NCI-H524 (cell line): ENCODE data around the gene ITPRID1.

ENCODE experiments used
- DNase-seq, 2 experiments: peaks; one replicate each; lab custom pipeline; 2025; lab: John Stamatoyannopoulos, UW

The ITPRID1 gene

GRCh38 chr7:31513790-31514189 is at the start of gene ITPRID1:
Gene ITPRID1, plus strand, starts transcription at chr7:31514090. Its CDS starts 38,935 bp downstream, at chr7:31553025.
- DNase-seq, result no peak

DNA sequence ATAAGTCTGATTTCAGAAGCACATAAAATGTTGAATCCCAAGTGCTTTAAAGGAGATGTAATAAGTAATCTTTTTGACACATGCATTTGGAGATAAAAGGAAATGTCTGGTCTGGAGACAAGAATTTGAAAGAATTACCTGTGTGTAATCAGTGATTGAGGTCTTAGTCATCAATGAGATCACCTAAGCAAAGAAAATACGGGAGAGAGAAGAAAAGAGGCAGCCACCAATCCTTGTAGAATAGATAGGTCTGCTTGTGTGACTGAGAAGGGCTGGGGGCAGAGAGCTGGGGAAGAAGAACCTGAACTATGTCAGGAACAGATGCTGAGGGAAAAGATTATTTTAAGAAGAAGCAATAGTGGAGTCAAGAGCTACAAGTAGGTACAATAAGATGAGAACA is 49.3 kb upstream of the ITPRID1 start:
- DNase-seq, result no peak

- DNase-seq, result no peak
These were observed 48.6 kb upstream of the ITPRID1 start for GRCh38 chr7:31465285-31465684.

GRCh38 chr7:31466036-31466435 is 47.9 kb upstream of the ITPRID1 start:
- no peak for DNase-seq

GRCh38 chr7:31470883-31471282 is 43.0 kb upstream of the ITPRID1 start:
- peak in 1 of 2 experiments; percentile 34 for DNase-seq

GRCh38 chr7:31475368-31475767 is 38.5 kb upstream of the ITPRID1 start:
- DNase-seq, result no peak

DNA sequence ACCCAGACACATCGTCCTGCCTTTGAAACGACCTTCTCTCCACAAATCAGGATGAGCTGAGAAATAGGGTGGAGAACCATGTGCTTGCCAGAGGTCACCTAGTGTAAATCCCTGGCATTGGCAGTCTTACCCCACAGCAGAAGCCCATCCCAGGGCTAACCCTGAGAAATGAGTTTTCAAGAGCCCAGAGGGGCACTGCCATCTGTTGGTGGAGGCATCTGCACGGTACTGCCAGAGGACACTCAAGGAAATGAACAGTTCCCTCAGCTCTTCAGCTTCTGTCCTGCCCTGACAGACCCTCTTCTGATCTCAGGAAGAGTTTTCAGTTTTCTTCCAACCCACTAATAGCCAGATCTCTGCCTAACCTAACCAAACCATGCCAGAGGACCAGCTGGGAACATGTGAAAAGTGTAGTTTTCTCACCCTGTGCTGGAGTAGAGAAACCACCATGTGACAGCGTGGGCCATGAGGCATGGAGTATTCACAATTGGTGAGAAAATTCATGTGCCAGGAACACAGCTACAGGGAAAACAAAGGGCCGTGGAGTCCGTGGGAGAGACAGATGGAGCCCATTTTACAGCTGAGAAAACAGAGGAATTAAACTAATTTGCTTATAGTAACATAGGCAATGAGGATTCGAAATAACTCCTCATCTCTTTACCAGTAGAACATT is 37.7 kb upstream of the ITPRID1 start:
- DNase-seq, result peak; percentile 18 to 81

DNA sequence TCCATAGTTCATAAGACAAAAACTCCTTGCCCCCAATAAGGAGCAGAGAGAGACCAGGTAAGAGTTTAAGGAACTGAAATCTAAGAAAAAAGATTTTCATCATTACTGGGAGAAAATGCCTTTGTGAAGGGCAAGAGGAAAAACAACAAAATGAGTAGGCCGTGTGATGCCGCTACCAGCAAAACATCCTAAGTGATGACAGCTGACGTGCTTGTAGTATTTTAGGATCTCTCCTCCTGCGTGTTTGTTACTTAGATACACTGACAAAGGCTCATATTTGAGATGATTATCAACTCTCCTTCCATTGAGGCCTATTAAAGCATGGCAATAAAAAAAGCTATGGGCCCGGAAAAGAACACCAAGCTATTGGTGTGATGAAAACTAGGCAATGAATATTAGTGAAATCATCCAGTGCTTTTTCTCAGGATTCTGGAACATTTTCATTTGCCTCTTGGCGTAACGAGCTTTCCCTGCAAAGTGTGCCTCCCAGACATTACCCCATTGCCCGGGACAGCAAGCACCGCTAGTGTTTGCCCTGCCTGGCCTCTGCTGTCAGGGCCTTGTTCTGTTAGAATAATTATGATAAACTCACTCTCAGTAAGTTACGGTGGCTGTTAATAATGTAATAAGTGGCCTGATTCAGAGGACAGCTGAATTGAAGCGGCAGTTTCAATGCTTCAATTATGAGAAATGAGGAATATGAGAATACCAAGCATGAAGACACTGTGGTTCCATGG is 36.8 kb upstream of the ITPRID1 start:
- DNase-seq, result no peak

GRCh38 chr7:31478018-31478417 is 35.9 kb upstream of the ITPRID1 start:
- no peak for DNase-seq

DNA sequence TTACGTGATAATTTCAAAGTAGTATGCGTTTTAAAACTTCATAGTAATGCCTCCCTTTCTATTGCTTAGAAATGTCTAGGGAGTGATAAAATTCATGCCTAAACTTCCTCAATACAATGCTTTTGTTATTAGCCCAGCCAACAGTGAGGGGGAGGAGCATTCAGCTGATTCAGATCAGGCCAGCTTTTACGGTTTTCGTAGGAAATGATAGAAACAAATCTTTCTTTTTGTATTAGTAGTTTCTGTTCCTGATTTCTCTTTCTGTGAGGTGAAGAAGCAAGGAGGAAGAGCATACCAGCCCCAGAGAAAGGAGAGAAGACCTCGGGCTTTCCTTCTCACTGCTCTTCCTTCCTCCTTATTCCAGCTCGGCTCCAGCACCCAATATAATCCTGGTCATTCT is 35.2 kb upstream of the ITPRID1 start:
- no peak for DNase-seq

- DNase-seq, result no peak
These were observed 26.8 kb upstream of the ITPRID1 start for GRCh38 chr7:31487071-31487470.

- no peak for DNase-seq
These were observed 26.4 kb upstream of the ITPRID1 start for GRCh38 chr7:31487476-31487875.

DNA sequence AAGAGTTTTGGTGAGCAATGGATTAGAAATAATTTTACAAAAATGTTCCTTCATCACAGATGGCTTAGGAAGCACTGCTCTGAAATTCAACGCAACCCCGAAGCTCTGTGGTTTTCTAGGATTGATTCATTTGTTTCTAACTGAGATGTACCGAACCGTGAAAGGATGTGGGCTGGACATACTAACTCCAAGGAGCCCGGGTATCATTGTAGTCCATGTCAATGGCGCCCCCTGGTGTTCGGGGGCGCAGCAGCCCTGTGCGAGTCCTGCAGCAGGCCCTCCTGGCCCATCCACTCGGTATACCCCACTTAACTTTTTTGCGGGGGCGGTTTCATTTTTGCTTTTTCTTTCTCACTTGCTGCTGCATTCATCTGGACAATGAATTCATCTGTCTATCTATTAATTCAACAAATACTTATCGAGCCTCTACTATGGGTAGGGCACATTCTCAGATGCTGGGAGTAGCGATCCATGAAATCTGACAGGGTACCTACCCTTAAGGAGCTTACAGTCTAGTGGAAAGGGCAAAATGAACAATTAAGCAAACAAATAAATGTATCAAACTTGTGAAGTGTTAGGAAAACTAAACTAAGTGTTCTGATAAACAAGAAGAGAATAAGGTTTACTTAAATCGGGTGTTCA is 25.2 kb upstream of the ITPRID1 start:
- DNase-seq, result peak; percentile 61 to 70

- DNase-seq, result no peak
These were observed 23.0 kb upstream of the ITPRID1 start for GRCh38 chr7:31490796-31491314.

GRCh38 chr7:31492086-31492485 is 21.8 kb upstream of the ITPRID1 start:
- DNase-seq, result peak; percentile 87 to 96

GRCh38 chr7:31493714-31494181 is 20.1 kb upstream of the ITPRID1 start:
- peak in 1 of 2 experiments; percentile 74 for DNase-seq

DNA sequence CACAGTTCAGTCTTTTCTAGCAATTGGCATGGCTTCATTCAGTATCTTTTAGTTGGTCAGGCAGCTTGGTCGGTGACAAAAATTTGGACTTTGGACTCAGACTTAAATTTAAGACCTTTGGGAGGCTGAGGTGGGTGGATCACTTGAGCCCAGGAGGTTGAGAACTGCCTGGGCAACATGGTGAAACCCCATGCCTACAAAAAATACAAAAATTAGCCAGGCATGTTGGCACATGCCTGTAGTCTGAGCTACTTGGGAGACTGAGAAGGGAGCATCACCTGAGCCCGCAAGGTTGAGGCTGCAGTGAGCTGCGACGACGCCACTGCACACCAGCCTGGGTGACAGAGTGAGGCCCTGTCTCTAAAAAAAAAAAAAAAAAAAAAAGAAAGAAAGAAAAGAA is 19.5 kb upstream of the ITPRID1 start:
- no peak for DNase-seq

DNA sequence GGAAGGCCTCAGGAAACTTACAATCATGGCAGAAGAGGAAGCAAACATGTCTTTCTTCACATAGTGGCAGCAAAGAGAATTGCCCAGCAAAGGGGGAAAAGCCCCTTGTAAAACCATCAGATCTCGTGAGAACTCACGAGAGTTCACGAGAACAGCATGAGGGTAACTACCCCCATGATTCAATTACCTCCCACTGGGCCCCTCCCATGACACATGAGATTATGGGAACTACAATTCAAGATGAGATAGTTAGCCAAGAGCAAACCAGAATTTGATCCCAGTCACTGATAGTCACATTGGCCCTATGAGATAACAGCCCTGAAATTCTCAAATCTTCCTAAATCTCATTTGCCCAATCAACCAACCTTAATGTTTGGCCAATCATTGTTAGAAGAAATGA is 18.2 kb upstream of the ITPRID1 start:
- no peak for DNase-seq

DNA sequence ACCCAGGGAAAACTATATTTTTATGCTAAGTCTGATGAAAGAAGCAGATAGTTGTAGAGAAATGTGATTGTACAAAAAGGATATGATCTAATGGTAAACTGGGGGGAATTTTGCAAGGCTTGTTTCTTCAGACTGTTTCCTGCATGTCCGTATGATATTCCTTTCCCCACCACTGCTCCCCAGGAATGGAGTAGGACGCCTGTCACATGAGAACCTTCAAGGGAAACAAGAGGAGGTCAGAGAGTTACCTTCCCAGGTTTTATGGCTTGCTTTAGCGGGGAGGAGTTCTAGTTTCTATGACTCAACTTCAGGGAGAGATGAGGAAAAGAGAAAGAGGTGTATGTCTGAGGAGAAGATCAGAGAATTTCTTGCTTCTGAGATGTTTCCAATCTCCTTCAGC is 16.4 kb upstream of the ITPRID1 start:
- no peak for DNase-seq

DNA sequence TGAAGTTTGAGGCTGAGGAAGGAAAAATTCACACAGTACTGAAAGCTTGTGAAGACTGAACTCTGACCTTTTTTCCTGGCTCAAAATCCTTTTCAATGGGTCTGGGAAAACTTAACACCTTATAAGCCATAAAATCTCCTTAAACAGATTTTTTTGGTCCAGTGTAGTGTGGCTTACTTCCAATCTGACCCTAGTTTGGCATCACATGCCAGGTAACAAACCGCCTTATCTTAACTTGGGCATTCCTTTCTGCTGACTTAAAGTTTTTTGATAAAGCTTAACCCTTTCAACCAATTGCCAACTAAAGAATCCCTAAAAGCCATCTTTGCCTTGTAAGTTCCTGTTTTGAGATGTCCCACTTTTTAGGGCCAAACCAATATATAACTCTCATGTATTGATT is 13.2 kb upstream of the ITPRID1 start:
- no peak for DNase-seq

DNA sequence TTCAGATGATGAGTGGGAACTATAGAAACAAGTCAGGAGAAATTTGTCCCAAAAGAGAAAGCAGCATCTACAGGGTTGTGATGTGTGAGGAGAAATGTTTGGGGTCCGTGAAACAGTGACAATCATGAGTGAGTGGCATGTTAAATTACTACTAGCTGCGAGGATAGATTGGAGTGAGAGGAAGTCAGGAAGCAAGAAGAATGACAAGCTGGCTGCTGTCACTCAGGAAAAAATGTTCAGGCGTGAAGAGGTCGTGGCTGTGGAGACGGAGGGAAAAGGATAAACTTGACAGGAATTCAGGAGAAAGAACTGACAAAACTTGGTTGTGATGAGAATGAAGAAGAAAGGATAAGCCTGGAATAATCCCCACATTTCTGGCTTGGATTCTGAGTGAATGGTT is 5.1 kb upstream of the ITPRID1 start:
- no peak for DNase-seq

DNA sequence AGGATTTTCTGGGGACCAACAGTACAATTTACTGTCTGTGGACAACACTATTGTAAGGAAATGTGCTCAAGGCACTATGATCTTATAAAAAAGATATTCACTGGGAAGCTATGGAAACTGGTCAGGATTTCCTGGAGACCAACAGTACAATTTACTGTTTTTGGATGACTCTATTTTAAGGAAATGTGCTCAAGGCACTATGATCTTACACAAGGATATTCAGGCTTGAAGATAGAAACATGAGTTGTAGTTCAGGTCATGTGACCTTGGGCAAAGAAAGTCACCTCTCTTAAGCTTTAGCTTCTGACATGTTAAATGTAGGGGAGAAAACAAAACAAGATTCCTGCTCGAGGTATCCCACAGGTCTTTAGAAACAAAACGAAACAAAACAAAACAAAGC is 1.7 kb upstream of the ITPRID1 start:
- DNase-seq, result no peak
